Measurements from ENCODE around the gene GUCD1.
"Not testable (repeated sequence)": the region's sequence is repeated elsewhere in the genome, so short reads cannot be mapped to it uniquely, and the experiment has no call there.

Gene GUCD1

GRCh38 chr22:24563246-24563645 is 8.3 kb upstream of the GUCD1 start:
- DNase-seq, result no peak

- no peak for DNase-seq
Observed at GRCh38 chr22:24559471-24559870, 4.5 kb upstream of the GUCD1 start.

- DNase-seq, result peak; percentile 79
Observed at GRCh38 chr22:24555165-24556039, 464 bp upstream of the GUCD1 start, which contains the start of gene SNRPD3. SNRPD3 (plus strand) TSS chr22:24555999; CDS start chr22:24557675, 1,676 bp downstream.

GRCh38 chr22:24553597-24554312 is 1.2 kb downstream of the GUCD1 start:
- DNase-seq, result no peak

GRCh38 chr22:24552503-24553286 is 2.2 kb downstream of the GUCD1 start:
- not testable (repeated sequence) for DNase-seq

GRCh38 chr22:24550902-24551435 is 4.0 kb downstream of the GUCD1 start:
- no peak for DNase-seq

- DNase-seq, result no peak
Observed at GRCh38 chr22:24550028-24550901, 4.7 kb downstream of the GUCD1 start.

- DNase-seq, result no peak
Observed at GRCh38 chr22:24548812-24549211, 6.1 kb downstream of the GUCD1 start.

GRCh38 chr22:24543679-24544243 is 11.2 kb downstream of the GUCD1 start:
- no peak for DNase-seq

GRCh38 chr22:24543185-24543601 is 11.7 kb downstream of the GUCD1 start:
- DNase-seq, result no peak

- no peak for DNase-seq
Observed at GRCh38 chr22:24542641-24543040, 12.3 kb downstream of the GUCD1 start.

- DNase-seq, result no peak
Observed at GRCh38 chr22:24541681-24542515, 13.0 kb downstream of the GUCD1 start.

- no peak for DNase-seq
Observed at GRCh38 chr22:24540470-24540869, 14.5 kb downstream of the GUCD1 start.

- no peak for DNase-seq
Observed at GRCh38 chr22:24536089-24536488, 18.8 kb downstream of the GUCD1 start.

GRCh38 chr22:24535348-24535747 is 19.6 kb downstream of the GUCD1 start:
- DNase-seq, result no peak

GRCh38 chr22:24532075-24532474 is 22.9 kb downstream of the GUCD1 start:
- no peak for DNase-seq

GRCh38 chr22:24530968-24531367 is 24.0 kb downstream of the GUCD1 start:
- not testable (repeated sequence) for DNase-seq

GRCh38 chr22:24529898-24530297 is 25.0 kb downstream of the GUCD1 start:
- DNase-seq, result no peak

GRCh38 chr22:24526191-24526590 is 28.7 kb downstream of the GUCD1 start:
- no peak for DNase-seq

GRCh38 chr22:24525416-24526037 is 29.4 kb downstream of the GUCD1 start:
- DNase-seq, result peak; percentile 4

All from DMS79 treated with DMSO at 0.1 percent for 48 hours (cell line).